Measurements from ENCODE around the gene PRKCH. TPM values are rescaled to one million over a fixed set of nuclear protein-coding genes. Genes with fewer than 3 reads are reported as not detected.
A peak's percentile ranks its signal among the peaks of the same experiment; 100 is the strongest.

Gene PRKCH
- total and polyA plus RNA-seq, 2 experiments from 2014 or later, result 7.1 to 11.2 TPM

DNA sequence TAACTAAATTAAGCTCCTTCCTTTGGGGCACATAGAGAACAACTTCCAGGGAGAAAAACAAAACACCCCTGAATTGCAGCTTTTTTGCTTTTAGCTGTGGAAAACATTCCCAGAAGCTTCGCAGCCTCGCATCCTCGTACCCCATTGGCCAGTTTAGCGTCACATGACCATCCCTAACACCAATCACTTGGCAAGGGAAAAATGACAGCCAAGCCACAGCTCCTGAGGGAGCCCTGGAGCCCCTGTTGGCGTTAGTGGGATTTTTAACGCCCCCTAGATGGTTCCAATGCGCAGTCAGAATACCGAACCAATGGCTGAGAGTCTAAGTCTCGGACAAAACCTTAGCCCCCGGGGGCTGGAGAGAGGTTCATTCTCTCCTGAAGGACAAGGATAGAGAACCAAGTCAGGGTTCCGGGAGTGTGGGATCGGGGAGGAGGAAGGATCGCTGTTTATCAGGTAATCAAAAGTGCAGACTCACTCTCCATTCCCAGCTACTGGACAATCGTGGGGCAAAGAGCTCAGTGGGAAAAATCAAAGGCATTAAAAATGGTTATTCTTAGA, 238.3 kb downstream of the PRKCH start:
- Histone ChIP-seq H3K4me2 (peak overlapping the region; percentile 44), H4K20me1 (ENCODE audit: insufficient read depth, poor library complexity, severe bottlenecking) (no peaks in the 10 kb centered on the region), H3K4me3 (no peak overlapping the region), H3K36me3 (replicated peaks; ENCODE audit: insufficient read depth, low read depth) (no peaks in the 10 kb centered on the region), H2AFZ (peak overlapping the region; percentile 3), H3K79me2 (no peaks in the 10 kb centered on the region), H3K27me3 (no peaks in the 10 kb centered on the region), H3K27ac (peak overlapping the region; percentile 96), H3K4me1 (ENCODE audit: insufficient read depth) (peaks cover 57% of the 10 kb centered on the region), H3K9me3 (ENCODE audit: low read depth) (no peaks in the 10 kb centered on the region), H3K9me2 (replicated peaks; ENCODE audit: insufficient read depth) (no peaks in the 10 kb centered on the region)
- DNase-seq (ENCODE audit: low spot score), result peak; percentile 68
- 72% methylated on average over 14 of the region's 14 CpGs for WGBS (ENCODE audit: low lambda C conversion rate, missing lambda C conversion rate)
- TF ChIP-seq, protein P1, sequence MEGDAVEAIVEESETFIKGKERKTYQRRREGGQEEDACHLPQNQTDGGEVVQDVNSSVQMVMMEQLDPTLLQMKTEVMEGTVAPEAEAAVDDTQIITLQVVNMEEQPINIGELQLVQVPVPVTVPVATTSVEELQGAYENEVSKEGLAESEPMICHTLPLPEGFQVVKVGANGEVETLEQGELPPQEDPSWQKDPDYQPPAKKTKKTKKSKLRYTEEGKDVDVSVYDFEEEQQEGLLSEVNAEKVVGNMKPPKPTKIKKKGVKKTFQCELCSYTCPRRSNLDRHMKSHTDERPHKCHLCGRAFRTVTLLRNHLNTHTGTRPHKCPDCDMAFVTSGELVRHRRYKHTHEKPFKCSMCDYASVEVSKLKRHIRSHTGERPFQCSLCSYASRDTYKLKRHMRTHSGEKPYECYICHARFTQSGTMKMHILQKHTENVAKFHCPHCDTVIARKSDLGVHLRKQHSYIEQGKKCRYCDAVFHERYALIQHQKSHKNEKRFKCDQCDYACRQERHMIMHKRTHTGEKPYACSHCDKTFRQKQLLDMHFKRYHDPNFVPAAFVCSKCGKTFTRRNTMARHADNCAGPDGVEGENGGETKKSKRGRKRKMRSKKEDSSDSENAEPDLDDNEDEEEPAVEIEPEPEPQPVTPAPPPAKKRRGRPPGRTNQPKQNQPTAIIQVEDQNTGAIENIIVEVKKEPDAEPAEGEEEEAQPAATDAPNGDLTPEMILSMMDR (IDR thresholded peaks at IDR 0.05; ENCODE audit: poor library complexity), result no peak
- TF ChIP-seq EZH2 (IDR thresholded peaks at IDR 0.05; ENCODE audit: borderline replicate concordance) (no peak), EZH2phosphoT487 (IDR thresholded peaks at IDR 0.05; ENCODE audit: low read depth, severe bottlenecking, unreplicated experiment) (no peak)

DNA sequence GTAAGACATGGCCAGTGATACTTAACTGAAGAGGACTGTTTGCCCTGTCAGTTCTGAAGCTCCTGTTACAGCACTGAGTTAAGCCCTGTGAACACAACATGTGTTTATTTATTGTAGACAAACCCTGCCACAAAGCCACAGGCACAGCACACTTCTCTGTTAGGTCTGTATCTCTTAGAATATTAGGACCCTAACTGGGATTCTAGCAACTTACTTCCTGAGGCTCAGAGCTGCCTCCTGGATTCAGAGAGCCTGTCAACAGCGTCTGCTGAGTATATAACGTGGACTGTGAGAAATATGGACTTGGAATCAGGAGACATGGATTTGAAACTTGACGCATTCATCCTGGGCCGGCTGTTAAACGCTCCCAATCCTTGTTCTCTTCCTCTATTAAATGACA, 238.9 kb downstream of the PRKCH start:
- no peaks in the 10 kb centered on the region for H4K20me1 ChIP-seq (ENCODE audit: insufficient read depth, poor library complexity, severe bottlenecking)
- peak; percentile 50 for DNase-seq (ENCODE audit: low spot score)
- 25% methylated on average over 5 of the region's 5 CpGs for WGBS (ENCODE audit: low lambda C conversion rate, missing lambda C conversion rate)
- peak overlapping the region; percentile 44 for H3K4me2 ChIP-seq
- H3K27ac ChIP-seq, result peak overlapping the region; percentile 96
- no peaks in the 10 kb centered on the region for H3K36me3 ChIP-seq (replicated peaks; ENCODE audit: insufficient read depth, low read depth)
- peaks cover 62% of the 10 kb centered on the region for H3K4me1 ChIP-seq (ENCODE audit: insufficient read depth)
- peak overlapping the region; percentile 3 for H2AFZ ChIP-seq
- no peak overlapping the region for H3K4me3 ChIP-seq
- no peaks in the 10 kb centered on the region for H3K27me3 ChIP-seq
- TF ChIP-seq, protein P1 (IDR thresholded peaks at IDR 0.05; ENCODE audit: poor library complexity), result no peak
- TF ChIP-seq EZH2phosphoT487 (IDR thresholded peaks at IDR 0.05; ENCODE audit: low read depth, severe bottlenecking, unreplicated experiment), result no peak
- no peak for TF ChIP-seq EZH2 (IDR thresholded peaks at IDR 0.05; ENCODE audit: borderline replicate concordance)
- no peaks in the 10 kb centered on the region for H3K9me3 ChIP-seq (ENCODE audit: low read depth)
- H3K9me2 ChIP-seq (replicated peaks; ENCODE audit: insufficient read depth), result no peaks in the 10 kb centered on the region
- H3K79me2 ChIP-seq, result no peaks in the 10 kb centered on the region

DNA sequence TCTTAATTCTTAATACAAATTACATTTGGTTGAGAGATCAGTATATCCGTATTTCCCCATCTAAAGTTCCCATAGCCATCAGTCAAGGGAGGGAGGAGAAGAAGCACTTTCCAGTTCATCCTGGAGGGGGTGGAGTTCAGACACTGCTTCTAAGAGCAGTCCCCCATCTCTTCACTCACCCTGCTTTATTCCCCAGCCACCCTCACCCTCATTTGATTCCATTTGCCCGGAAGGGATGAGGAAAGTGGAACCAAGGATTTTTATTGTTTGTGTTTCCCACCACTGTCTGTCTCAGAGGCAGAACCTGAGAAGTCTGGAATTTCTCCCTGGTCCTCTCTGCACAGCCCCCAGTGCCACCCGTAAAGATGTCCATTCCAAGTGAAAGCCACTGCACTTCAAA, 239.7 kb downstream of the PRKCH start:
- H3K27ac ChIP-seq, result peak overlapping the region; percentile 96
- no peak overlapping the region for H2AFZ ChIP-seq
- no peak overlapping the region for H3K4me3 ChIP-seq
- peaks cover 63% of the 10 kb centered on the region for H3K4me1 ChIP-seq (ENCODE audit: insufficient read depth)
- no peaks in the 10 kb centered on the region for H3K36me3 ChIP-seq (replicated peaks; ENCODE audit: insufficient read depth, low read depth)
- DNase-seq (ENCODE audit: low spot score), result no peak
- no peaks in the 10 kb centered on the region for H3K9me3 ChIP-seq (ENCODE audit: low read depth)
- 45% methylated on average over 3 of the region's 3 CpGs for WGBS (ENCODE audit: low lambda C conversion rate, missing lambda C conversion rate)
- H3K4me2 ChIP-seq, result peak overlapping the region; percentile 5
- TF ChIP-seq, protein P1 (IDR thresholded peaks at IDR 0.05; ENCODE audit: poor library complexity), result no peak
- TF ChIP-seq EZH2phosphoT487 (IDR thresholded peaks at IDR 0.05; ENCODE audit: low read depth, severe bottlenecking, unreplicated experiment) (no peak), EZH2 (IDR thresholded peaks at IDR 0.05; ENCODE audit: borderline replicate concordance) (no peak)
- H3K79me2 ChIP-seq, result no peaks in the 10 kb centered on the region
- no peaks in the 10 kb centered on the region for H4K20me1 ChIP-seq (ENCODE audit: insufficient read depth, poor library complexity, severe bottlenecking)
- H3K9me2 ChIP-seq (replicated peaks; ENCODE audit: insufficient read depth), result no peaks in the 10 kb centered on the region
- H3K27me3 ChIP-seq, result no peaks in the 10 kb centered on the region

Measured in hepatocyte (in vitro differentiated cells).